ENCODE results near the gene SLC12A8.

GRCh38 chr3:125079675-125080045 is 132.9 kb downstream of the SLC12A8 start:
- TF ChIP-seq CTCF (IDR thresholded peaks at IDR 0.05) (no peak), POLR2A (IDR thresholded peaks at IDR 0.05) (no peak)

Measured in right lobe of liver (tissue), 4 donors.